ENCODE results near the gene CCDC127.
"Not testable (repeated sequence)": the region's sequence is repeated elsewhere in the genome, so short reads cannot be mapped to it uniquely, and the experiment has no call there.

CCDC127 gene

DNA sequence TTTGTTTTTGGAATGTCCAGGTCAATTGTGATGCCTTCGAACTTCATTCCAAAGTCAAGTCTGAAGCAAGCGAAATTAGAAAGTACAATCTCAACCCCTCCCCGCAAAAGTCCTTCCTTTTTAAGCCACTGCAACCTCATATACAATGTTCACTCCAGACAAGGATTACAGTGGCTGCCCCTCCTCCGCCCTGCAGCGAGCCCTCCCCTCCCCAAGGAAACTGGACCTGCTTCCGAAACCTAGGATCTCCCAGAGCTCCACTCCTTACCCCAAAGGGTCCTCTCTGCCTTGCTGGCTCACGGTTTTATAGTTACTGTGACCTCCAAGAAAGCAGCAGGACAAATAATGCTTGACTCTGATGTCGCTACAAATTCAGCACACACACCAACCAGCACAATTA, 16.3 kb downstream of the CCDC127 start:
- no peak for DNase-seq

DNA sequence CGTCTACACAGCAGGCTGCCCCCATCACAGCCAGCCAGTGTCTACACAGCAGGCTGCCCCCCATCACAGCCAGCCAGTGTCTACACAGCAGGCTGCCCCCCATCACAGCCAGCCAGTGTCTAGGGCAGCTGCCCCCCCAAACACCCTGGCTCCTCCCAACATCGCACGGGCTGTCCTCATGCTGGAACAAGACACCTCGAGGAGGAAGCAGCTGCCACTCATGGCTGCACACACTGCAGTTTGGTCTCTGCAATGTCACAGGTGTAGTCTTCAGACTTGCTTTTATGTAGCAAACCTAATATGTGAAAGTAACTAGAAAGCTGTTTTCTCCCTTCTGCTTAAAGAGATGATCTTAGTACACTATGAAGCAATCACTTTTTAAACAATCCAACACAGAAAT, 17.0 kb downstream of the CCDC127 start:
- no peak for DNase-seq

DNA sequence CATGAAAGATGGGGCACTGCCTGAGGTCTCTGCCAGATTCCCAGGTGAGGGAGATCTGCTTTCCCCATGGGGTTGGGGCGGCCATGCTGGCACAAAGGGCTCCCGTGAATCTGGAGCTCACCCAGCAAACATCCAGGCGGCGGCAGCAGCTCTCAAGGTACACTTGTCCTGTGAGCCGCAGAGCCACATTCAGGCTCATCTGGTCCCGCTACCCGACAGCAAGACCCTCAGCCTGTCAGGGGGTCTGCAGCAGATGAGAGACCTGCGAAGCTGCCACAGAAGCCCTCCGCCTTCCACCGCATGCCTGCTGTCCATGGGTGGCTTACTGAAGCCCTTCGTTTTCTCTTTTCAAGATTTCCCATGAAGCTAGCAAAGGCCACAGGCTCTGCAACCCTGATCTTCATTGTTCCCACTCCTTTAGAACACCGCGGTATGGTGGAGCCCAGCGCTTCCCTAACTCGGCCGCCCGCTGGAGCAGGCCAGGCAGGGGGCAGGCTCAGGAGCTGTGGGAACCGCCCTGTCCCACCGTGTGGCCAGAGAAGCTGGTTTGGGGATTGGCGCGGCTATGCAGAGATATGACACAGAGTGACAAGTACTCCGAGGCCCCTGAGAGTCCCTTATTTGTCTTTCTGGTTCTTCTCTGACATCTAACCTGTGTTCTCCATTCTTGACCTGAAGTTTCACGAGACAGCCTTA, 17.9 kb downstream of the CCDC127 start:
- no peak for DNase-seq

DNA sequence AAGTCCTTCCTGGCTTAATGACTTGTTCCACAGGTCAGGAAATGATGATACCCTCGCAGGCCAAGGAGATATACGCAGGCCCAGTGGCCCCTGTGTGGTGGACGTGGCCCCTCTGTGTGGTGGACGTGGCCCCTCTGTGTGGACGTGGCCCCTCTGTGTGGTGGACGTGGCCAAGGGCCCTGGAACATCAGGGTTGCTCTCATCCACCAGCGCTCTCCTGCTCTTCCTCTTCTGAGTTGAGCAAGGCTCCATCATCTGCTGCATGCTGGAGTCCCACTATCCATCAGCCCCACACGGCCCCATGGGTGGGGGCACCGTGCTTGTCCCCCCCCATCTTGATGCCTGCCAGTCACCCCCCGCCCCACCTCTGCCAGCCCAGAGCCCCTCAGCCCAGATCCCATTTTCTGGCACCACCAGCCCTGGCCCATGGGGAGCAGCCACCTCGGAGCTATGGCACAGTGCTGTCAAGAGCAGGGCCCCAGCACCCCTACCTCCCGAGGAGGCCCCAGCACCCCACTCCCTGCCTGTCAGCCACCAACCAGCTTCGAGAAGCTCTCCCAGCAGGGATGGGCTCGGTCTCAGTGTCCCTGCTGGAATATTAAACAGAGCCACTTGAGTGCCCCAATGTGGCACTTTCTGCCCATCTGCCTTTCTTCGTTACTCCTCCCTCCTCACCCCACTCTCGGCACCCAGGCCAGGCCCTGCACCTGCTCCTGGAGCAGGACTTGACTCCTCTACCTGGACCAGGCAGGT, 18.6 kb downstream of the CCDC127 start:
- no peak for DNase-seq

DNA sequence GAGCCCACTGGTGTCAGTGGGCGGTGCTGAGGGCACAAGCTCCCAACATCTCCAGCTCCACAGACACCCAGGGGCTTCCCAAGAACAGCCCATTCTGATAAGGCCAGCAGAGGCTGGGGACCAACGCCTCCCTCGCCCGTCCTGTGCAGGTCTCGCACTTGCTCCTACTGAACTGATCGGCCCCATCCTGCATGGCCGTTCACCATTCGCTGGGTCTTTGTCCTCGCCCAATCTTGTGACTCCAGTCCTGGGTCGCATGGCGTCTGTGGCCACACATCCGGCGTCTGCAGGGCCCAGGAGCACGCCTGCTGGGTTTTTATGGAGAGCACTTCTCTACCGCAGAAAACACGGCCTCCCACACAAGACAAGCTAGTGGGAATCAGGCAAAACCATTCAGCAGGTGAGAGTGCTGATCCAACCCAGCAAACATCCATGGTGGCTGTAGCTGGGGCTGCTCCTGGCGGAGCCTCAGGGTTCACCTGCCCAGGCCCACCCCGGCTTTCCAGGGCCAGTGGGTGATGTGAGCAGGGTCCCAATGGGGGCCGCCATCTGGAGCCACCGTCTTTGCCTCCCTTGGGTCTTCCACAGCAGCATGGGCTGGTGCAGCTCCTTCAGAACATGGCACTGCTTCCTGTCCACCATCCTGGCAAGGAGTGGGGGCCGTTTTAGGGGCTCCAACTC, 19.3 kb downstream of the CCDC127 start:
- no peak for DNase-seq

DNA sequence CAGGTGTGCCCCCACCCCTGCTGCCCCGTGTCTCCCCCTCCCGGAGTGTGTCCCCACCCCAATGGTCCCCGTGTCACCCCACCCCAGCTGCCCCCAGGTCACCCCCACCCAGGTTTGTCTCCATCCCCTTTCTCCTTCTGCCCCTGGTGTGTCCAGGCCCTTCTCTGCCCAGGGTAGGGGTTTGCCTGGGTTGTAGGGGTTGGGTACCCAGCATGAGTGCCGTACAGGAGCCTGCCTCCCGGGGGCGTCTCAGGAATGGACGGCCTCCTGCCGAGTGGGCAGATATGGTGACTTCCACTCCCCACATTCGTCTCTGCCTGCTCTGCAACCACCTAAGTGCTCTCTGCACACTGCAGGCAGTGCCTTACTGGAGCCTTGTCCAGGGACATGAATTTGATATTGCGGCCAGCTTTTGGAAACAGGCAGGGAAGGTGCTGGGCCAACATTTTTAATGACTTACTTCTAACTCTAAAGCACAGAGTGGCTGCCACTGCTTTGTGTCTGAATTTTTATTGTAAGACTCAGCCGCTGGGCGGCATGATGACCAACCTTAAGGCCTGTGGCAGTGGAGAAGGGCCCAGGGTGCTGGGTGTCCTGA, 20.0 kb downstream of the CCDC127 start:
- no peak for DNase-seq

DNA sequence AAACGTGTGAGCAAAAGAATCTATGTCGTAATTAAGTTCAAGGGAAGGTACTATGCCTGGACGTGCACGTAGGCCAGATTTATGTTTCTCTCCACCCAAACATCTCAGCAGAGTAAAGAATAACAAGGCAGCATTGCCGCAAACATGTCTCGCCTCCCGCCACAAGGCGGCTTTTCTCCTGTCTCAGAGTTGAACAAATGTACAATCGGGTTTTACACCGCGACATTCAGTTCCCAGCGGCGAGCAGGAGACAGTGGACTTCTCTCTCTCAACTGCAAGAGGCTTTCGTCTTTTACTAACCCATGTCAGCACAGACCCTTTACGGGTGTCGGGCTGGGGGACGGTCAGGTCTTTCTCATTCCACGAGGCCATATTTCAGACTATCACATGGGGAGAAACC, 20.9 kb downstream of the CCDC127 start:
- DNase-seq = not testable (repeated sequence)

DNA sequence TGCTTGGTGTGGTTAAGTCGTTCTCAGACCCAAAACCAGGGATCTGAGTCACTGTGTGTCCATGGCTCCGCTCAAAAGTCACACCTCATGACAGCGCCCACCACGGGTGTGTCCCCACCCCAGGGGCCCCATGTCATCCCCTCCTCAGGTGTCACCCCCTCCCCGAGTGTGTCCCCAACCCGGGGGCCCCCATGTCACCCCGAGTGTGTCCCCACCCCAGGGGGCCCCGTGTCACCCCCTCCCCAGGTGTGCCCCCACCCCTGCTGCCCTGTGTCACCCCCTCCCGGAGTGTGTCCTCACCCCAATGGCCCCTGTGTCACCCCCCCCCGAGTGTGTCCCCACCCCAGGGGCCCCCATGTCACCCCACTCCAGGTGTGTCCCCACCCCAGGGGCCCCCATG, 21.6 kb downstream of the CCDC127 start:
- DNase-seq = no peak

DNA sequence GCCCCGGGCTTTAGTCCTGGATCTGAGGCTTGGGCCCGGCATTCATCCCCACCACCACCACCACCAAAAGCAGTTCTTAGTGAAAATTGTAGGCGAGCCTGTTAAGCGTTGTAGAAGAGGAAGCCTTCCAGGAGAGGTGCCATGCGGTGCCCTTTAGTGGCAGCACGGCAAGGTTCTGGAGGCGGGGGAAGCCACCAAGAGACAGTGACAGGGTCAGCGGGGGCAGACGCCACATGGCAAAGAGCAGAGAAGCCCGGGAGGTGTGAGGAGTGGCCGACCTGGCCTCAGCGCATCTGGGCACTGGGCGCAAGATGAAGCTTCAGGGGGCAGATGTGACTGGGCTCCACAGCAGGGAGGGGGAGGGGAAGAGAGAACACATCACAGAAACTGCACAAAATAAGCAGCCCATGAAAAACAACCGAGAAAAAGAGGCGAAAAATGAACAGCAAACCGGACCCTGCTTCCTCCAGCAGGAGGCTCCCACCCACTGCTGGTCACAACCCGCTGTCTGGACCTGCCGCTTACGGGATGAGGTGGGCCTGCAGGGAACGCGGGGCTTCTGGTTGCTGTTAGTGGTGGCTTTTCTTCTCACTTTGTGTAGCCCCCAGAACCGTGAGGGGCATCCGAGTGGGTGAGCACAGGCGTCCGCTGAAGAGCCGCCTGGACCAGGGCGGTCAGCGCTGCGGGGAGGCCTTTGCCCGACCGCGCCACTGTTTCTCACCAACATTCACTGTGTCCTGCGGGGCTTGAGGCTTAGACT, 22.4 kb downstream of the CCDC127 start:
- DNase-seq = no peak

DNA sequence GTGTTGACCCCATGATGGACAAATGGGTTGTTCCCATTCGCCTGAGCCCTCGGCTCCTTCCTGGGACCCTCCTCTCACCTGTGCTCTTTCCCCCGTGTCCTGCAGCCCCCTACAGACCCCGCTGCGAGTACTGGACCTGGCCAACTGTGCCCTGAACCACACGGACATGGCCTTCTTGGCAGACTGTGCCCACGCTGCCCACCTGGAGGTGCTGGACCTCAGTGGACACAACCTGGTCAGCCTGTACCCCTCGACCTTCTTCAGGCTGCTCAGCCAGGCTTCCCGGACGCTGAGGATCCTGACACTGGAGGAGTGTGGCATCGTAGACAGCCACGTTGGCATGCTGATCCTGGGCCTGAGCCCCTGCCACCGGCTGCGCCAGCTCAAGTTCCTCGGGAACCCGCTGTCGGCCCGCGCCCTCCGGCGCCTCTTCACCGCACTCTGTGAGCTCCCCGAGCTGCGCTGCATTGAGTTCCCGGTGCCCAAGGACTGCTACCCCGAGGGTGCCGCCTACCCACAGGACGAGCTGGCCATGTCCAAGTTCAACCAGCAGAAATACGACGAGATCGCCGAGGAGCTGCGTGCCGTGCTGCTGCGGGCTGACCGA, 23.2 kb downstream of the CCDC127 start:
- DNase-seq = no peak

DNA sequence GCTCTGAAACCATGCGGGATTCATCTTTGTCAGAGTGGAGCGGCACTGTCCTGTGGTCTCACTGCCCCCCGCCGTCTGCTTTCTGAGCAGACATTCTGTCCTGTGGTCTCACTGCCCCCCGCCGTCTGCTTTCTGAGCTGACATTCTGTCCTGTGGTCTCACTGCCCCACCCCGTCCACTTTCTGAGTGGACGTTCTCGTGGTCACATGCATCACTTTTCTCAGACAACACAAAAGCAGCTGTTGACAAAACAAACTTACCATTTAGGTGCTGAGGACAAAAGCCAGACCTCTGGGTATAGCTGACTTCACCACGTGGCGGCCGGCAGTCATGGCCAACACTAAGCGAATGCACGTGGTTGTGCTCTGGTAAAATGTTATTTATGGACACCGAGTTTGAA, 23.9 kb downstream of the CCDC127 start:
- DNase-seq = no peak

DNA sequence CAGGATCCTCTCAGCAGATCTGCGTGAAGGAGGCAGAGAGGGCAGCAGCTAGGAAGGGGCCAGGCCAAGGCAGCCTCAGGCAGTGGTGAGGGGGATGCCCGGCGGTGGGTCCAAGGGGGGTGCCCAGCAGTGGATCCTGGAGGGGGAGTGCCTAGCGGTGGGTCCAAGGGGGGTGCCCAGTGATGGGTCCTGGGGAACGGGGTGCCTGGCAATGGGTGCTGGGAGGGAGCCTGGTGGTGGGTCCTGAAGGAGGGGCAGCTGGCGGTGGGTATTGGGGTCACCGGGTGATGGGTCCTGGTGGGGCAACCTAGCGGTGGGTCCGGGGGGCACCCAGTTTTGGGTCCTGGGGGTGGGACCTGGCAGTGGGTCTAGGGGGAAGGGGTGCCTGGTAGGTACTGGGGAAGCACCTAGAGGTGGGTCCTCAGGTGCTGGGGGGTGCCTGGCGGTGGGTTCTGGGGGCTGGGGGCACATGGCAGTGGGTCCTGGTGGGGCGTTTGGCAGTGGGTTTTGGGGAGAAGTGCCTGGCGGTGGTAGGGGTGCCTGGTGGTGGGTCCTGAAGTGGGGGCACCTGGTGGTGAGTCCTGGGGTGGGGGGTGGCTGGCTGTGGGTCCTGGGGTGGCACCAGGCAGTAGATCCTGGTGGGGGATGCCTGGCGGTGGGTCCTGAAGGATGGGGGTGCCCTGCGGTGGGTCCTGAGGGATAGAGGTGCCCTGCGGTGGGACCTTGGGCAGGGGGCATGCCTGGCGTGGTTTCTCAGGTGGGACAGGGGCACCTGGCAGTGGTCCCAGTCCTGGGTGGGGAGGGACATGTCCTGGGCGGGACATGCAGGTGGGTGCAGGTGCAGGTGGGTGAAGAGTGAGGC, 24.8 kb downstream of the CCDC127 start:
- DNase-seq = no peak

DNA sequence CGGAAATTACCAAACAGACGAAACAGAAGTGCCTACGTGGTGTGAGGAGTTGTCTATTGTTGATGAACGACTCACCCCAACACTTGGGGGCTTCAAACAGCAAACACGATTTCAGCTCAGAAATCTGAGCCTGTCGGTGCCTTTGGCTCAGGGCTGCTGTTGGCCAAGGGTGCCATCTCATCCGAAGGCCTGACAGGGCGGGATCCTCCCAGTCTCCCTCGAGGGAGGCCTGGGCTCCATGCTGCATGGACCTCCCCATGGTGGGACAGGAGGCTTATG, 25.3 kb downstream of the CCDC127 start:
- no peak for DNase-seq

DNA sequence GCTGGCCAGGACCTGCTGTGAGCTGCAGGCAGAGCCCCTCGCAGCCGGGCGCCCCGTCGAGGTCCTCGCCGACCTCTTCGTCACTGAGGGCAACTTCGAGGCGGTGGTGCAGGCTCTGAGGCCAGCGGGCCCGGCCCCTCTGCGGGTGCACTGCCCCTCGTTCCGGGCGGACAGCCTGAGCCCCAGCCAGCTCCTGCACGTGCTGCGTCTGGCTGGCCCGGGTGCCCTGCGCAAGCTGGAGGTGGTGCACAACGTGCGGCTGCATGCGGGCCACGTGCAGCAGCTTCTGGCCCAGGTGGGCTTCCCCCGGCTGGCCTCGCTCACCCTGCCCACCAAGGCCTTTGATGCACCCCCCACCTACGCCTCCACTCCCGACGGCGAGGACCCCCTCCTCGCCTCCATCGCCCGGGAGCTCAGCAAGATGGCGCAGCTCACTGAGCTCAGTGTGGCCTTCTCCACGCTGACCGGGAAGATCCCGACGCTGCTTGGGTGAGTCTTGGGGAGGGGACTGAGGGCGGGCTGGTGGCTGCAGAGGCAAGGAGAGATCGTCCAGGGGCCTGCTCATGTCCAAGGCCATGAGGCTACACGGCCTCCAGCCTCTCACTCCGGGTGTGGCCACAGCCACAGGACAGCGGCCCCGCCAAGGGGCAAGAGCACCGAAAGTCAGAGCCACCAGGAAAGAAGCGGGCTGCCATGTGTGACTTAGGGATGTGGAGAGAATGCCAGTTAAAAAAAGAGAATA, 25.8 kb downstream of the CCDC127 start:
- no peak for DNase-seq

DNA sequence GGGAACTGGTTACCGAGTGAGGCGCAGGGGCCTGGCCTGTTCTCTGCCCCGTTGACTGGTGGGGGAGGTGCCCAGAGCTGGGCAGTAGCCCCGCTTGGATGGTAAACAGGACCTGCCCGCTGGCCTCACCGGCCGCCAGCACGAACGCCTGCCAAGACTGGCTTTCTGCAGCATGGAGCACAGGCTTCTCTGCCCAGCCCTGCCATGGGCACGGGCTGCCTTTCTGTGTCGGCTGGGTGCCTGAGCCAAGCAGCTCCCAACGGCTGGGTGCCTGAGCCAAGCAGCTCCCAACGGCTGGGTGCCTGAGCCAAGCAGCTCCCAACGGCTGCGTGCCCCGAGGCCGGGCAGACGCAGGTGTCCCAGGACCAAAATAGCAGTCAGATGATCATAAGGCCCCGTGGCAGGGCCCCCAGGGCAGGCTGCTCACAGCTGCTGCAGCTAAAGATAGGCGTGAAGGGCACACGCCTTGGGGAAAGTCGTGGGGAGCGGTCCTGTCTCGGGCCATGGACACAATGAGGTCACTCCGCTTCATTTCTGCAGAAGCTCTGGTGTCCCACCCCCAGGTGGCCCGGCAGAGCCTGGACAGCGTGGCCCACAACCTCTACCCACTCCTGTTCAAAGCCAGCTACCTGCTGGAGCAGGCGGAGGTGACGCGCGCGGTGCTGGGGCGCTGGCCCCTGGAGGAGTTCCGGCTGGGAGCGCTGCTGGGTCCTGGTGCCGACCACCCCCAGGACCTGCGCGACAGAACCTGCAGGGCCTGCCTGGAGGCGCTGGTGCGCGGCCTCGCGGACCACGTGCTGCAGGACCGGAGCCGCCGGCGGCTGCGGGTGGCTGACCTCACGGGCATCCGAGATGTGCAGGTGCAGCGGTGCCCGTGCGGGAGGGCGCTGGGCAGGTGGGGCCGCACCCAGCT, 26.7 kb downstream of the CCDC127 start, which contains the start of gene LRRC14B:
LRRC14B (plus strand) TSS at position 460 of the 913 bp plus-strand sequence; CDS start at position 504, 44 bp downstream.
- peak; percentile 4 for DNase-seq

DNA sequence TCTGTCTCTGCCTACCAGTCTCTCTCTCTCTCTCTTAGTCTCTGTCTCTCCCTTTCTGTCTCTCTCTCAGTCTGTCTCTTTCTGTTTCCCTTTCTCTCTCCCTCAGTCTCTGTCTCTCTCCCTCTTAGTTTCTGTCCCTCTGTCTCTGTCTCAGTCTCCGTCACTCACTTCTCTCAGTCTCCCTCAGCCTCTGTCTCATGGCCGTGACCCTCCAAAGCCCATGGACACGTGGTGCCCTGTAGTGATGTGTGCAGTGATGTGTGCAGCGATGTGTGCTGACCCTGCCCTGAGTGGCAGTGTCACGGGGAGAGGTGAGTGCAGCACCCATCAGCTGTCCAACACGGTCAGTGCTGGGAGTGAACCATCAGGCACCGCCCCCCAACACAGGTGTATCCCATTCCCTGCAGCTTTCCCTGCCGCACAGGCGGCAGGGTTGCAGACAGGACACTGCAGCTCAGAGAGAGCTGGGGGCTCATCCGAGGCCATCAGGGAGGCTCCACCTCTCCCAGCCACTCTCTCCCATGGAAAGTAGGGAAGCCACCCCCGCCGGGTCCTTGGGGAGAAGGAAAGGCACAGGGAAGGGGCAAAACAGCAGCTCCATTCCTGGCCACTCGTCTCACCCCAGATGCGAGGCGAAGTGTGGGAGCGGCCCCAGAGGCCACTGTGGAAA, 27.5 kb downstream of the CCDC127 start:
- no peak for DNase-seq

DNA sequence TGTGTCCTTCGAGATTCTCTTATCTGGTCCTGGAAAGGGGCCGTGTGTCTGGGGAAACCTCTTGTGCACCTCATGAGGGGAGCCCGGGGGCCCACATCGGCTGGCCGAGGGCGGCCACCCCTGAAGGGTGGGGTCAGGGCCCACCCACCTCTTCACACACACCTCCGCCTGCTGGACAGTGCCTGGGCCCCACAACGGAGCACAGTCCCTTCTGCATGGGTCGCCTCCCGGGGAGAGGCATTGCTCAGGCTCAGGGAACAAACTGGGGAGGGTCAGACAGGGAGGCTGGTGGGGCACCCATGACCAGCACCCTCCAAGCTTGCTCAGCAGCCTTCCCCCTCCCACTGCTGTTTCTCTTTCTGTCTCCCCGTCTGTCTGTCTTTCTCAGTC, 28.0 kb downstream of the CCDC127 start:
- DNase-seq = no peak

DNA sequence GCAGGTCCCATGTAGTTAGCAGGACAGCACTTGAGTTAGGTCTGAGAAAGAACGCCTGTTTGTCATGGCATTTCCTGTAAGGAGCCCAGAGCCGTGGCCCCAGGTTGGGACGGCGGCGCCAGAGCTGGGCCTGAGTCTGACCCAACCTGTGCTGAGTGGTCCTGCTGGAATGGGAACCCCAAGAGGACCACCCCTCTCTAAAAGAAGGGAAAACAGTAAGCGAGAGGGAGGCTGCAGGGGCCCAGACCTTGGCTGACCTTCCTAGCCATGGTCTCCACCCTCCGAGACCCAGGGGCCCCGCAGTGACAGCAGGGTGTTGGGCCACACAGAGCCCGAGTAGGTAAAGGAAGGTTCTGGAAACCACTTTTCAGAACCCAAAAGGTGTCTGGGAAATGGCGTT, 28.5 kb downstream of the CCDC127 start:
- no peak for DNase-seq

Data from hematopoietic multipotent progenitor cell treated with erythropoietin and hydrocortisone succinate and interleukin-3 and kit ligand, for 8 days (in vitro differentiated cells).